HepG2 (cell line): ENCODE data around the gene PIAS3. TPM values are rescaled to one million over a fixed set of nuclear protein-coding genes. Genes with fewer than 3 reads are reported as not detected.

ENCODE experiments used
- ATAC-seq: fragments of 200-7000 bp; cut with Tn5 transposase; 3 replicates; pipeline ENCODE4 v1.9.1; 2020; ENCODE audit warnings: mild to moderate bottlenecking, moderate library complexity
- BruUV-seq: library from RNA; stranded (reverse); fragments of 400-500 nt; replicated peaks from 2 replicates; lab custom pipeline; 2021; lab: Mats Ljungman, UMichigan
- CTCF ChIA-PET: fragments of 300-600 bp; formaldehyde crosslinking; extraction: SDS; loops from one replicate; lab custom pipeline; 2021; ENCODE audit warnings: low total read pairs, inconsistent platforms, low intra/inter-chr PET ratio; lab: Yijun Ruan, JAX
- POLR2A ChIA-PET: fragments of 350-600 bp; sonication (Branson Sonifier 250); formaldehyde crosslinking; loops from one replicate; lab custom pipeline; 2020; ENCODE audit warnings: antibody characterized with exemption, inconsistent platforms; lab: Yijun Ruan, JAX
- DNase-seq: peaks from one replicate; pipeline ENCODE4 v3.0.0-alpha.2; 2015; ENCODE audit warnings: low spot score
- FAIRE-seq: peaks from 3 replicates; lab custom pipeline; 2011; peaks lifted over from hg19 to GRCh38; lab: Jason Lieb, UNC
- H2AFZ ChIP-seq: one replicate; pipeline ENCODE4 v1.6.1; 2011; ENCODE audit warnings: low read length, inconsistent platforms
- H3K27ac ChIP-seq: fragments of 300-600 bp; 3 replicates; pipeline ENCODE4 v1.8.0; 2011; ENCODE audit warnings: mixed run types, mild to moderate bottlenecking, mixed read lengths, low read length, inconsistent platforms; ENCODE audit not compliant: insufficient read depth; ENCODE audit errors: extremely low read length
- H3K27me3 ChIP-seq, 2 experiments: fragments of 200-600 bp in 1 of 2; 2 replicates in 1 of 2; 3 replicates in 1 of 2; pipeline versions ENCODE4 v1.6.0 to v1.8.0; 2011; ENCODE audit warnings: low read length in 2 of 2, mild to moderate bottlenecking in 2 of 2, moderate library complexity in 2 of 2, inconsistent platforms in 1 of 2; ENCODE audit not compliant: insufficient read depth in 2 of 2, control insufficient read depth in 1 of 2
- H3K36me3 ChIP-seq, 2 experiments: fragments of 200-600 bp in 1 of 2; replicated peaks in 1 of 2; 2 replicates in 1 of 2; 3 replicates in 1 of 2; pipeline versions ENCODE4 v1.5.1 to v1.8.0; 2011; ENCODE audit warnings: low read length in 2 of 2, inconsistent platforms in 1 of 2; ENCODE audit not compliant: insufficient read depth in 2 of 2, control insufficient read depth in 1 of 2
- H3K4me1 ChIP-seq: 2 replicates; pipeline ENCODE4 v1.5.1; 2012; ENCODE audit warnings: low read length, inconsistent platforms; ENCODE audit not compliant: insufficient read depth
- H3K4me2 ChIP-seq: 2 replicates; pipeline ENCODE4 v1.6.0; 2011; ENCODE audit warnings: low read depth, low read length, inconsistent platforms
- H3K4me3 ChIP-seq, 3 experiments: fragments of 200-600 bp in 1 of 3; sonication (generic), shearing (Covaris generic) in 1 of 3; replicated peaks in 1 of 3; 2 replicates each; pipeline ENCODE4 v1.5.1; 2011 to 2016; ENCODE audit warnings: low read length in 3 of 3, inconsistent platforms in 2 of 3, low read depth in 2 of 3, mild to moderate bottlenecking in 2 of 3, control low read depth in 1 of 3, mixed read lengths in 1 of 3; ENCODE audit not compliant: insufficient read depth in 1 of 3
- H3K79me2 ChIP-seq: one replicate; pipeline ENCODE4 v1.6.1; 2011; ENCODE audit warnings: low read length, inconsistent platforms; ENCODE audit not compliant: insufficient read depth
- H3K9ac ChIP-seq: 2 replicates; pipeline ENCODE4 v1.6.0; 2011; ENCODE audit warnings: mild to moderate bottlenecking, low read depth, low read length, inconsistent platforms; ENCODE audit not compliant: insufficient read depth
- H3K9me3 ChIP-seq: 2 replicates; pipeline ENCODE4 v1.5.1; 2012; ENCODE audit warnings: mild to moderate bottlenecking, low read length
- H4K20me1 ChIP-seq: 2 replicates; pipeline ENCODE4 v1.6.0; 2011; ENCODE audit warnings: inconsistent platforms, mild to moderate bottlenecking, low read length, moderate library complexity; ENCODE audit not compliant: insufficient read depth
- PHB2 ChIP-seq: fragments of 450-650 bp; IDR thresholded peaks from 2 replicates; pipeline ENCODE4 v1.6.1; 2018; ENCODE audit not compliant: partially characterized antibody
- ZNF326 ChIP-seq: sonication (generic); formaldehyde crosslinking; IDR thresholded peaks from 2 replicates; pipeline ENCODE4 v1.4.0; 2020; ENCODE audit warnings: missing genetic modification reagents, borderline replicate concordance
- WGBS: methylation state at CpG from one replicate; pipeline ENCODE4 v1.1.6; 2017; ENCODE audit warnings: low lambda C conversion rate; 5-methylcytosine and 5-hydroxymethylcytosine counted together
- in situ Hi-C: cut with HindIII; loops from 2 replicates; pipeline ENCODE4 v1.10.0; 2017; ENCODE audit warnings: low pct_unique_long_range_greater_than_20kb; ENCODE audit not compliant: extremely low pct_ligation_motif_present
- intact Hi-C: fragments of 100-400 bp; cut with micrococcal nuclease; formaldehyde crosslinking; loops from one replicate; pipeline ENCODE4 v1.10.0; 2022; ENCODE audit not compliant: unreplicated experiment
- polyA plus RNA-seq, 8 experiments: library from polyadenylated mRNA; depleted of rRNA in 3 of 8; stranded (reverse) in 7 of 8; unstranded in 1 of 8; fragments of >200 nt; fragmentation: Illumina TruSeq in 4 of 8; extraction: Trizol in 4 of 8; gene quantifications; 2 replicates each; pipeline versions ENCODE4 v1.2.1 to v1.2.3, GENCODE V29; 2011 to 2016; ENCODE audit warnings: low read depth in 4 of 8, missing spikeins in 1 of 8, mixed read lengths in 1 of 8; ENCODE audit not compliant: insufficient read depth in 1 of 8
- total RNA-seq, 5 experiments: library from RNA; depleted of rRNA; stranded (reverse); fragments of >200 nt; fragmentation: Illumina TruSeq; extraction: Trizol; gene quantifications; 2 replicates each; pipeline ENCODE4 v1.2.3, GENCODE V29; 2016; ENCODE audit warnings: low read depth in 1 of 5
- TF ChIP-seq, protein P1 (sequence below): sonication (generic); formaldehyde crosslinking; IDR thresholded peaks from 2 replicates; pipeline ENCODE4 v1.9.0; 2022; ENCODE audit warnings: low read depth, missing genetic modification reagents
- TF ChIP-seq, protein P2 (sequence below): sonication (generic); formaldehyde crosslinking; IDR thresholded peaks from 2 replicates; pipeline ENCODE4 v1.5.0; 2020; ENCODE audit warnings: missing genetic modification reagents

The PIAS3 gene
- total and polyA plus RNA-seq, 2 of the 13 experiments (the other 11 are each of a cell fraction or from before 2014, with no cell fraction given), result 3.7 to 8.0 TPM

DNA sequence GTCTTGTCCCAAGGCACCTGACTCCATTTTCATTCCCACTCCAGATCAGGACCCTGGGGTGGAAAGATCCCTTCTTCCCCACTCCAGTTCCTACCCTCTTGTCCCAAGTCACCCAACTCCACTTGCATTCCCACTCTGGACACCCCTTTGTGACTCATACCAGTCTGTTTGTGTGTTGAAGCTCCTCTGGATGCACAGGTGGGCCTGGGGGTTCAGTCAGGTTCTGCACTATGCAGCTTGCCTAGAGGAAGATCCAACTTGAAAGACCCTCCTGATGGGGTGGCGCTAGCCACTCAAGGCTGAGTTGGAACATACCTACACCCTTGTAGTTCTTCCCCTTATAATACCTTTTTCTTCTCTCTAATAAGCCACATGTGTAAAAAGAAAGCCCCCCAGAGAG, 36.6 kb upstream of the PIAS3 start:
- Histone ChIP-seq H3K9ac (no peak overlapping the region), H3K4me2 (no peak overlapping the region), H3K9me3 (no peaks in the 10 kb centered on the region), H3K27ac (no peak overlapping the region), H3K27me3 (no peaks in the 10 kb centered on the region), H3K36me3 (no peaks in the 10 kb centered on the region), H3K4me1 (peaks cover 87% of the 10 kb centered on the region), H4K20me1 (no peaks in the 10 kb centered on the region), H3K79me2 (no peaks in the 10 kb centered on the region), H3K4me3 (no peak overlapping the region), H2AFZ (no peak overlapping the region)
- ATAC-seq (no peak), FAIRE-seq (no peak), DNase-seq (no peak)
- no TSS peak for BruUV-seq
- WGBS, result 95% methylated on average over 1 of the region's 1 CpG
- TF ChIP-seq, protein P1, sequence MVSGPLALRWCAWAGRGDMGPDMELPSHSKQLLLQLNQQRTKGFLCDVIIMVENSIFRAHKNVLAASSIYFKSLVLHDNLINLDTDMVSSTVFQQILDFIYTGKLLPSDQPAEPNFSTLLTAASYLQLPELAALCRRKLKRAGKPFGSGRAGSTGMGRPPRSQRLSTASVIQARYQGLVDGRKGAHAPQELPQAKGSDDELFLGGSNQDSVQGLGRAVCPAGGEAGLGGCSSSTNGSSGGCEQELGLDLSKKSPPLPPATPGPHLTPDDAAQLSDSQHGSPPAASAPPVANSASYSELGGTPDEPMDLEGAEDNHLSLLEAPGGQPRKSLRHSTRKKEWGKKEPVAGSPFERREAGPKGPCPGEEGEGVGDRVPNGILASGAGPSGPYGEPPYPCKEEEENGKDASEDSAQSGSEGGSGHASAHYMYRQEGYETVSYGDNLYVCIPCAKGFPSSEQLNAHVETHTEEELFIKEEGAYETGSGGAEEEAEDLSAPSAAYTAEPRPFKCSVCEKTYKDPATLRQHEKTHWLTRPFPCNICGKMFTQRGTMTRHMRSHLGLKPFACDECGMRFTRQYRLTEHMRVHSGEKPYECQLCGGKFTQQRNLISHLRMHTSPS, result no peak
- TF ChIP-seq ZNF326 (CRISPR knock-in tag) (no peak), PHB2 (no peak)
- TF ChIP-seq, protein P2, sequence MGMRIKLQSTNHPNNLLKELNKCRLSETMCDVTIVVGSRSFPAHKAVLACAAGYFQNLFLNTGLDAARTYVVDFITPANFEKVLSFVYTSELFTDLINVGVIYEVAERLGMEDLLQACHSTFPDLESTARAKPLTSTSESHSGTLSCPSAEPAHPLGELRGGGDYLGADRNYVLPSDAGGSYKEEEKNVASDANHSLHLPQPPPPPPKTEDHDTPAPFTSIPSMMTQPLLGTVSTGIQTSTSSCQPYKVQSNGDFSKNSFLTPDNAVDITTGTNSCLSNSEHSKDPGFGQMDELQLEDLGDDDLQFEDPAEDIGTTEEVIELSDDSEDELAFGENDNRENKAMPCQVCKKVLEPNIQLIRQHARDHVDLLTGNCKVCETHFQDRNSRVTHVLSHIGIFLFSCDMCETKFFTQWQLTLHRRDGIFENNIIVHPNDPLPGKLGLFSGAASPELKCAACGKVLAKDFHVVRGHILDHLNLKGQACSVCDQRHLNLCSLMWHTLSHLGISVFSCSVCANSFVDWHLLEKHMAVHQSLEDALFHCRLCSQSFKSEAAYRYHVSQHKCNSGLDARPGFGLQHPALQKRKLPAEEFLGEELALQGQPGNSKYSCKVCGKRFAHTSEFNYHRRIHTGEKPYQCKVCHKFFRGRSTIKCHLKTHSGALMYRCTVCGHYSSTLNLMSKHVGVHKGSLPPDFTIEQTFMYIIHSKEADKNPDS, result no peak
- in situ Hi-C loops (no loop called here), intact Hi-C loops (no loop called here)
- POLR2A ChIA-PET, result interaction anchor here (1.0 kb wide), 1 partner anchor 62 kb away, joined by 3 read pairs; the partner anchor contains the start of gene LIX1L
- CTCF ChIA-PET, result no interaction called here
